Adrenal gland (tissue), 5 donors: ENCODE results near the gene SV2C.

Experiments
- POLR2A ChIP-seq, 2 donors: fragments of 450-650 bp; IDR thresholded peaks; one replicate each; pipeline ENCODE4 v1.6.1; 2017; ENCODE audit warnings: antibody characterized with exemption in 2 of 2, mild to moderate bottlenecking in 2 of 2, moderate library complexity in 1 of 2
- TF ChIP-seq, protein P1 (sequence below), 6 experiments: fragments of 450-650 bp in 4 of 6; fragments of 200-600 bp in 2 of 6; sonication (generic) in 1 of 6; IDR thresholded peaks; 1 replicate in 5 of 6; 2 replicates in 1 of 6; pipeline versions ENCODE4 v1.5.1 to v1.8.0; 2016 to 2021; ENCODE audit warnings: antibody characterized with exemption in 6 of 6, mild to moderate bottlenecking in 2 of 6, moderate library complexity in 1 of 6
- donor health status: DM: no; HTN: no; CAD: no.

DNA sequence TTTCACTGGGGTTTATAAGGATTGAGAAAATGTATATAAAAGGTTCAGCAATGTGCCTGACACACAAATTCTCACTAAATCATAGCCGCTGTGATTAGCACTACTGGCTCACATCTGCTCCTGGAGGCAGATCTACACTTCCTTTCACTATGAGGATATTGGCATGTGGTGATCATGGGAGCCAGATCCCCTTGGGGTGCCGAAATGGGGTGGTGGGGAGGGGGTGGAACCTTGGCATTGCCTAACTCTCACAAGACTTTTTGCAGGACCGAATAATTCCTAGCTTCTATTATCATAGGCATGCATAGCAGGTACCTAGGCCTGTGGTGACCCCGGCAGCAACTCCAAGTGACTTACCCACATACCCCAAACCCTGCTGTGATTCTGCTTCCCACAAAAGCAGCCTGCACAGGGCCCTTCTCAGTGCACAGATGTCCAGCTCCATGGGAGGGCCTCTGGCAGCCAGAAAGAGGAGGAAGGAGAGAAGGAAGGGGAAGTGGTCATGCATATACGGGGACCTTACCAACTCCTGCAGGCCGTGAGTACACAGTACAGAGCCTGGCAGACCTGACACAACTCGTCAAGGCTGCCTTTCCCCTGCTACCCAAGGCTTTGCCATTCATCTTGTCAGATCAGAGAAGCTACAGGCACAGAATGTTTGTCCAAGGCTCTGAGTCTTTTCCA lies 258.6 kb downstream of the SV2C start:
- TF ChIP-seq, protein P1, sequence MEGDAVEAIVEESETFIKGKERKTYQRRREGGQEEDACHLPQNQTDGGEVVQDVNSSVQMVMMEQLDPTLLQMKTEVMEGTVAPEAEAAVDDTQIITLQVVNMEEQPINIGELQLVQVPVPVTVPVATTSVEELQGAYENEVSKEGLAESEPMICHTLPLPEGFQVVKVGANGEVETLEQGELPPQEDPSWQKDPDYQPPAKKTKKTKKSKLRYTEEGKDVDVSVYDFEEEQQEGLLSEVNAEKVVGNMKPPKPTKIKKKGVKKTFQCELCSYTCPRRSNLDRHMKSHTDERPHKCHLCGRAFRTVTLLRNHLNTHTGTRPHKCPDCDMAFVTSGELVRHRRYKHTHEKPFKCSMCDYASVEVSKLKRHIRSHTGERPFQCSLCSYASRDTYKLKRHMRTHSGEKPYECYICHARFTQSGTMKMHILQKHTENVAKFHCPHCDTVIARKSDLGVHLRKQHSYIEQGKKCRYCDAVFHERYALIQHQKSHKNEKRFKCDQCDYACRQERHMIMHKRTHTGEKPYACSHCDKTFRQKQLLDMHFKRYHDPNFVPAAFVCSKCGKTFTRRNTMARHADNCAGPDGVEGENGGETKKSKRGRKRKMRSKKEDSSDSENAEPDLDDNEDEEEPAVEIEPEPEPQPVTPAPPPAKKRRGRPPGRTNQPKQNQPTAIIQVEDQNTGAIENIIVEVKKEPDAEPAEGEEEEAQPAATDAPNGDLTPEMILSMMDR (IDR thresholded peaks at IDR 0.05): no peak
- no peak for TF ChIP-seq POLR2A (IDR thresholded peaks at IDR 0.05)
